H9 (cell line): ENCODE measurements around the gene ANXA4. TPM values are rescaled to one million over a fixed set of nuclear protein-coding genes. Genes with fewer than 3 reads are reported as not detected.

Experiments
- DNase-seq: peaks from one replicate; pipeline ENCODE4 v3.0.0-alpha.2; 2017
- H2AFZ ChIP-seq: one replicate; pipeline ENCODE4 v1.6.1; 2013; ENCODE audit warnings: mild to moderate bottlenecking, low read length, control low read depth, moderate library complexity
- H2AK5ac ChIP-seq: 2 replicates; pipeline ENCODE4 v1.6.1; 2013; ENCODE audit warnings: low read length, control low read depth, mixed read lengths; ENCODE audit not compliant: insufficient read length
- H2BK120ac ChIP-seq: one replicate; pipeline ENCODE4 v1.6.1; 2013; ENCODE audit warnings: low read depth, mild to moderate bottlenecking, low read length, control low read depth, inconsistent platforms; ENCODE audit not compliant: poor library complexity, severe bottlenecking
- H2BK12ac ChIP-seq: 2 replicates; pipeline ENCODE4 v1.6.1; 2013; ENCODE audit warnings: low read length, control low read depth, mixed read lengths, low read depth; ENCODE audit not compliant: insufficient read length
- H2BK15ac ChIP-seq: 2 replicates; pipeline ENCODE4 v1.6.1; 2013; ENCODE audit warnings: low read depth, low read length, control low read depth
- H2BK20ac ChIP-seq: one replicate; pipeline ENCODE4 v1.6.1; 2013; ENCODE audit warnings: low read depth, mild to moderate bottlenecking, low read length, control low read depth, inconsistent platforms; ENCODE audit not compliant: poor library complexity, severe bottlenecking
- H2BK5ac ChIP-seq: 2 replicates; pipeline ENCODE4 v1.6.1; 2013; ENCODE audit warnings: low read length, control low read depth, mixed read lengths; ENCODE audit not compliant: insufficient read length
- H3K14ac ChIP-seq: 2 replicates; pipeline ENCODE4 v1.6.1; 2013; ENCODE audit warnings: low read length, control low read depth; ENCODE audit not compliant: insufficient read depth
- H3K18ac ChIP-seq: 2 replicates; pipeline ENCODE4 v1.6.1; 2013; ENCODE audit warnings: low read depth, mild to moderate bottlenecking, mixed read lengths, low read length, control low read depth; ENCODE audit not compliant: insufficient read length
- H3K23ac ChIP-seq: 2 replicates; pipeline ENCODE4 v1.6.1; 2013; ENCODE audit warnings: low read length, control low read depth, mixed read lengths, low read depth; ENCODE audit not compliant: insufficient read length
- H3K23me2 ChIP-seq: 2 replicates; pipeline ENCODE4 v1.6.1; 2013; ENCODE audit warnings: low read depth, mild to moderate bottlenecking, mixed read lengths, low read length, control low read depth; ENCODE audit not compliant: insufficient read length, poor library complexity, severe bottlenecking
- H3K27ac ChIP-seq: 2 replicates; pipeline ENCODE4 v1.5.1; 2013; ENCODE audit warnings: low read length, control low read depth, mixed read lengths, low read depth; ENCODE audit not compliant: insufficient read length
- H3K27me3 ChIP-seq: 2 replicates; pipeline ENCODE4 v1.6.1; 2013; ENCODE audit warnings: low read length, control low read depth, inconsistent platforms; ENCODE audit not compliant: insufficient read depth
- H3K4ac ChIP-seq: 2 replicates; pipeline ENCODE4 v1.6.1; 2013; ENCODE audit warnings: low read depth, mild to moderate bottlenecking, control low read depth, inconsistent platforms, low read length, moderate library complexity
- H3K4me1 ChIP-seq: 2 replicates; pipeline ENCODE4 v1.6.1; 2013; ENCODE audit warnings: low read length, control low read depth, inconsistent platforms; ENCODE audit not compliant: insufficient read depth
- H3K4me2 ChIP-seq: 2 replicates; pipeline ENCODE4 v1.6.1; 2013; ENCODE audit warnings: low read length, control low read depth, mixed read lengths; ENCODE audit not compliant: insufficient read length, insufficient read depth
- H3K56ac ChIP-seq: 2 replicates; pipeline ENCODE4 v1.6.1; 2013; ENCODE audit warnings: low read depth, mild to moderate bottlenecking, mixed read lengths, low read length, control low read depth; ENCODE audit not compliant: insufficient read length
- H3K79me1 ChIP-seq: 2 replicates; pipeline ENCODE4 v1.6.1; 2013; ENCODE audit warnings: low read depth, mild to moderate bottlenecking, moderate library complexity, low read length, control low read depth, inconsistent platforms; ENCODE audit not compliant: insufficient read depth, poor library complexity, severe bottlenecking
- H3K79me2 ChIP-seq: 2 replicates; pipeline ENCODE4 v1.6.1; 2013; ENCODE audit warnings: low read length, control low read depth, inconsistent platforms; ENCODE audit not compliant: insufficient read depth
- H3K9ac ChIP-seq: 2 replicates; pipeline ENCODE4 v1.6.1; 2013; ENCODE audit warnings: low read length, control low read depth, mixed read lengths; ENCODE audit not compliant: insufficient read length; ENCODE audit errors: extremely low read depth
- H3K9me3 ChIP-seq: one replicate; pipeline ENCODE4 v1.6.1; 2013; ENCODE audit warnings: low read depth, low read length, inconsistent platforms; ENCODE audit not compliant: control insufficient read depth
- H3T11ph ChIP-seq: one replicate; pipeline ENCODE4 v1.6.1; 2013; ENCODE audit warnings: mild to moderate bottlenecking, low read length, control low read depth, inconsistent platforms
- H4K20me1 ChIP-seq: one replicate; pipeline ENCODE4 v1.6.1; 2013; ENCODE audit not compliant: control insufficient read depth, insufficient read length, insufficient read depth
- H4K5ac ChIP-seq: 2 replicates; pipeline ENCODE4 v1.6.1; 2013; ENCODE audit warnings: low read depth, mild to moderate bottlenecking, mixed read lengths, low read length, control low read depth; ENCODE audit not compliant: insufficient read length
- H4K8ac ChIP-seq: replicated peaks from 2 replicates; pipeline ENCODE4 v1.6.1; 2013; ENCODE audit warnings: low read length, control low read depth, mixed read lengths, low read depth; ENCODE audit not compliant: insufficient read length
- H4K91ac ChIP-seq: 2 replicates; pipeline ENCODE4 v1.6.1; 2013; ENCODE audit warnings: low read depth, mild to moderate bottlenecking, moderate library complexity, mixed read lengths, low read length, control low read depth; ENCODE audit not compliant: insufficient read length
- H3K27ac Mint-ChIP-seq, 3 experiments: 2 replicates in 2 of 3; 3 replicates in 1 of 3; pipeline ENCODE4 v1.8.0; 2020 to 2021; ENCODE audit warnings: mixed read lengths in 3 of 3, mild to moderate bottlenecking in 1 of 3, moderate library complexity in 1 of 3
- H3K27me3 Mint-ChIP-seq: 2 replicates; pipeline ENCODE4 v1.8.0; 2021; ENCODE audit warnings: low read depth, mild to moderate bottlenecking, moderate library complexity, mixed read lengths
- H3K36me3 Mint-ChIP-seq, 3 experiments: 2 replicates in 2 of 3; 3 replicates in 1 of 3; pipeline ENCODE4 v1.8.0; 2020 to 2021; ENCODE audit warnings: low read depth in 3 of 3, mixed read lengths in 3 of 3; ENCODE audit not compliant: insufficient read depth in 1 of 3
- H3K4me1 Mint-ChIP-seq, 2 experiments: 2 replicates each; pipeline ENCODE4 v1.8.0; 2020; ENCODE audit warnings: mixed read lengths in 2 of 2
- H3K4me3 Mint-ChIP-seq, 2 experiments: 2 replicates in 1 of 2; 3 replicates in 1 of 2; pipeline ENCODE4 v1.8.0; 2020 to 2021; ENCODE audit warnings: mild to moderate bottlenecking in 2 of 2, mixed read lengths in 2 of 2, moderate library complexity in 1 of 2
- H3K9me3 Mint-ChIP-seq, 2 experiments: 2 replicates in 1 of 2; 3 replicates in 1 of 2; pipeline ENCODE4 v1.8.0; 2020; ENCODE audit warnings: mild to moderate bottlenecking in 2 of 2, mixed read lengths in 2 of 2, moderate library complexity in 1 of 2
- CTCF ChIP-seq: fragments of 200-600 bp; sonication (generic); conservative IDR thresholded peaks from 3 replicates; pipeline ENCODE4 v1.8.0; 2021; ENCODE audit warnings: antibody characterized with exemption, mild to moderate bottlenecking
- WGBS: extraction: QIAGEN DNeasy Blood & Tissue Kit; methylation state at CpG from one replicate; pipeline ENCODE4 v1.1.7; 2013; ENCODE audit warnings: missing lambda C conversion rate, low lambda C conversion rate, mixed read lengths; ENCODE audit not compliant: insufficient read length; ENCODE audit errors: extremely low coverage; 5-methylcytosine and 5-hydroxymethylcytosine counted together
- total RNA-seq: library from RNA; stranded (reverse); gene quantifications from 2 replicates; pipeline ENCODE4 v1.2.1, GENCODE V29; 2021

Gene ANXA4
- total RNA-seq, 1 experiment from 2014 or later, result 14.4 TPM

GRCh38 chr2:69777786-69778105 is 35.8 kb downstream of the ANXA4 start:
- no peak overlapping the region for H3K27ac ChIP-seq
- H3K79me1 ChIP-seq, result no peaks in the 10 kb centered on the region
- no peak overlapping the region for H4K8ac ChIP-seq
- H3K79me2 ChIP-seq, result no peaks in the 10 kb centered on the region
- H2BK15ac ChIP-seq, result no peak overlapping the region
- H4K5ac ChIP-seq, result no peak overlapping the region
- Mint-ChIP-seq H3K9me3 (peaks cover 11 to 13% of the 10 kb centered on the region in 2 experiments), H3K36me3 (peaks cover 2 to 12% (median 2%) of the 10 kb centered on the region in 3 experiments; a peak in 4 of 7 replicates), H3K4me1 (peaks cover 41 to 64% of the 10 kb centered on the region in 2 experiments), H3K4me3 (peak overlapping the region in 1 of 2 experiments; percentile 3; a peak in 1 of 5 replicates), H3K27me3 (no peaks in the 10 kb centered on the region), H3K27ac (peak overlapping the region; percentile 69 to 95 (median 70); a peak in 4 of 7 replicates)
- DNase-seq, result no peak
- no peak overlapping the region for H3K4ac ChIP-seq
- no peak overlapping the region for H3K9ac ChIP-seq
- no peak overlapping the region for H2AK5ac ChIP-seq
- no peak overlapping the region for H2AFZ ChIP-seq
- no peak overlapping the region for H3K56ac ChIP-seq
- no peak overlapping the region for H2BK120ac ChIP-seq
- H3K27me3 ChIP-seq, result no peaks in the 10 kb centered on the region
- H3K9me3 ChIP-seq, result no peaks in the 10 kb centered on the region
- H3K23me2 ChIP-seq, result no peaks in the 10 kb centered on the region
- H2BK5ac ChIP-seq, result no peak overlapping the region
- H3K4me1 ChIP-seq, result peaks cover 15% of the 10 kb centered on the region
- no peak overlapping the region for H3K14ac ChIP-seq
- H3K4me2 ChIP-seq, result no peak overlapping the region
- no peak for TF ChIP-seq CTCF
- WGBS, result no CpG with 5 or more reads among the region's 4 CpGs
- no peak overlapping the region for H2BK20ac ChIP-seq
- H3K23ac ChIP-seq, result no peak overlapping the region
- peak overlapping the region; percentile 7 for H3K18ac ChIP-seq
- H4K20me1 ChIP-seq, result no peaks in the 10 kb centered on the region
- H3T11ph ChIP-seq, result no peak overlapping the region
- no peak overlapping the region for H2BK12ac ChIP-seq
- no peak overlapping the region for H4K91ac ChIP-seq
